Measurements from ENCODE around the gene DNAH2. TPM values are rescaled to one million over a fixed set of nuclear protein-coding genes. Genes with fewer than 3 reads are reported as not detected.

DNAH2 gene
- polyA plus RNA-seq, 1 donor from 2014 or later = 2.0 TPM

GRCh38 chr17:7700510-7700909 is 17.0 kb upstream of the DNAH2 start:
- no peaks in the 10 kb centered on the region for H3K9me2 ChIP-seq (ENCODE audit: insufficient read depth, low read length)
- H3K9me3 ChIP-seq (ENCODE audit: low read length) = no peaks in the 10 kb centered on the region
- no peak overlapping the region for H3K27ac ChIP-seq (ENCODE audit: low read length)
- H3K27me3 ChIP-seq (ENCODE audit: insufficient read depth, low read depth, low read length) = no peaks in the 10 kb centered on the region
- no peaks in the 10 kb centered on the region for H4K20me1 ChIP-seq (ENCODE audit: insufficient read depth)
- no peak overlapping the region for H3K4me2 ChIP-seq (ENCODE audit: low read length)
- H3K9ac ChIP-seq (ENCODE audit: low read length) = no peak overlapping the region
- peaks cover 6% of the 10 kb centered on the region for H3F3A ChIP-seq (ENCODE audit: insufficient read depth, low read length, poor library complexity, severe bottlenecking)
- no peak overlapping the region for H3K4me3 ChIP-seq (ENCODE audit: low read length)
- TF ChIP-seq, protein P1, sequence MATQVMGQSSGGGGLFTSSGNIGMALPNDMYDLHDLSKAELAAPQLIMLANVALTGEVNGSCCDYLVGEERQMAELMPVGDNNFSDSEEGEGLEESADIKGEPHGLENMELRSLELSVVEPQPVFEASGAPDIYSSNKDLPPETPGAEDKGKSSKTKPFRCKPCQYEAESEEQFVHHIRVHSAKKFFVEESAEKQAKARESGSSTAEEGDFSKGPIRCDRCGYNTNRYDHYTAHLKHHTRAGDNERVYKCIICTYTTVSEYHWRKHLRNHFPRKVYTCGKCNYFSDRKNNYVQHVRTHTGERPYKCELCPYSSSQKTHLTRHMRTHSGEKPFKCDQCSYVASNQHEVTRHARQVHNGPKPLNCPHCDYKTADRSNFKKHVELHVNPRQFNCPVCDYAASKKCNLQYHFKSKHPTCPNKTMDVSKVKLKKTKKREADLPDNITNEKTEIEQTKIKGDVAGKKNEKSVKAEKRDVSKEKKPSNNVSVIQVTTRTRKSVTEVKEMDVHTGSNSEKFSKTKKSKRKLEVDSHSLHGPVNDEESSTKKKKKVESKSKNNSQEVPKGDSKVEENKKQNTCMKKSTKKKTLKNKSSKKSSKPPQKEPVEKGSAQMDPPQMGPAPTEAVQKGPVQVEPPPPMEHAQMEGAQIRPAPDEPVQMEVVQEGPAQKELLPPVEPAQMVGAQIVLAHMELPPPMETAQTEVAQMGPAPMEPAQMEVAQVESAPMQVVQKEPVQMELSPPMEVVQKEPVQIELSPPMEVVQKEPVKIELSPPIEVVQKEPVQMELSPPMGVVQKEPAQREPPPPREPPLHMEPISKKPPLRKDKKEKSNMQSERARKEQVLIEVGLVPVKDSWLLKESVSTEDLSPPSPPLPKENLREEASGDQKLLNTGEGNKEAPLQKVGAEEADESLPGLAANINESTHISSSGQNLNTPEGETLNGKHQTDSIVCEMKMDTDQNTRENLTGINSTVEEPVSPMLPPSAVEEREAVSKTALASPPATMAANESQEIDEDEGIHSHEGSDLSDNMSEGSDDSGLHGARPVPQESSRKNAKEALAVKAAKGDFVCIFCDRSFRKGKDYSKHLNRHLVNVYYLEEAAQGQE (IDR thresholded peaks at IDR 0.05; ENCODE audit: borderline replicate concordance) = no peak
- TF ChIP-seq TAF1 (IDR thresholded peaks at IDR 0.05; ENCODE audit: low read depth) (no peak), EP300 (conservative IDR thresholded peaks at IDR 0.05; ENCODE audit: poor library complexity, severe bottlenecking) (no peak)
- H3K36me3 ChIP-seq (ENCODE audit: insufficient read depth, low read length) = no peaks in the 10 kb centered on the region
- H3K79me2 ChIP-seq (replicated peaks; ENCODE audit: insufficient read depth, low read length) = peaks cover 4% of the 10 kb centered on the region
- H2AFZ ChIP-seq (ENCODE audit: low read depth, low read length) = no peak overlapping the region

DNA sequence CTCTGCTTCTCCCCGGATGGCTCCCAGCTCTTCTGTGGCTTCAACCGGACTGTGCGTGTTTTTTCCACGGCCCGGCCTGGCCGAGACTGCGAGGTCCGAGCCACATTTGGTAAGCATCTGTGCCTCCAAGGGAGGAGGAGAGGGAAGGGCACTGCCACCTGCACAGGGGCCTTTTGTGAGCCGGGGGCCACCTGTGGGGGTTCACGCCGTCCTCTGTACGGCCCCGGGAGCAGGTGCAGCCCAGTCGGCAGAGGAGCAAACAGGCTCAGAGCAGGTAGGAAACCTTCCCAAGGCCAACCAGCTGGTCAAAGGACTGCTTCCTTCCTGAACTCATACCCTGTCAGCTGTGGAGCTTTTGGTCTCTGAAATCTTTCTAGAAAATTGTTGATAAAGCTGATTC is 15.9 kb upstream of the DNAH2 start:
- Histone ChIP-seq H3K4me2 (ENCODE audit: low read length) (no peak overlapping the region), H3K9ac (ENCODE audit: low read length) (no peak overlapping the region), H3K27ac (ENCODE audit: low read length) (no peak overlapping the region), H3F3A (ENCODE audit: insufficient read depth, low read length, poor library complexity, severe bottlenecking) (peaks cover 6% of the 10 kb centered on the region), H3K27me3 (ENCODE audit: insufficient read depth, low read depth, low read length) (no peaks in the 10 kb centered on the region), H3K9me3 (ENCODE audit: low read length) (no peaks in the 10 kb centered on the region), H4K20me1 (ENCODE audit: insufficient read depth) (peaks cover 3% of the 10 kb centered on the region), H3K4me3 (ENCODE audit: low read length) (no peak overlapping the region), H2AFZ (ENCODE audit: low read depth, low read length) (no peak overlapping the region), H3K36me3 (ENCODE audit: insufficient read depth, low read length) (no peaks in the 10 kb centered on the region), H3K9me2 (ENCODE audit: insufficient read depth, low read length) (no peaks in the 10 kb centered on the region), H3K79me2 (replicated peaks; ENCODE audit: insufficient read depth, low read length) (peaks cover 16% of the 10 kb centered on the region)
- TF ChIP-seq, protein P2, sequence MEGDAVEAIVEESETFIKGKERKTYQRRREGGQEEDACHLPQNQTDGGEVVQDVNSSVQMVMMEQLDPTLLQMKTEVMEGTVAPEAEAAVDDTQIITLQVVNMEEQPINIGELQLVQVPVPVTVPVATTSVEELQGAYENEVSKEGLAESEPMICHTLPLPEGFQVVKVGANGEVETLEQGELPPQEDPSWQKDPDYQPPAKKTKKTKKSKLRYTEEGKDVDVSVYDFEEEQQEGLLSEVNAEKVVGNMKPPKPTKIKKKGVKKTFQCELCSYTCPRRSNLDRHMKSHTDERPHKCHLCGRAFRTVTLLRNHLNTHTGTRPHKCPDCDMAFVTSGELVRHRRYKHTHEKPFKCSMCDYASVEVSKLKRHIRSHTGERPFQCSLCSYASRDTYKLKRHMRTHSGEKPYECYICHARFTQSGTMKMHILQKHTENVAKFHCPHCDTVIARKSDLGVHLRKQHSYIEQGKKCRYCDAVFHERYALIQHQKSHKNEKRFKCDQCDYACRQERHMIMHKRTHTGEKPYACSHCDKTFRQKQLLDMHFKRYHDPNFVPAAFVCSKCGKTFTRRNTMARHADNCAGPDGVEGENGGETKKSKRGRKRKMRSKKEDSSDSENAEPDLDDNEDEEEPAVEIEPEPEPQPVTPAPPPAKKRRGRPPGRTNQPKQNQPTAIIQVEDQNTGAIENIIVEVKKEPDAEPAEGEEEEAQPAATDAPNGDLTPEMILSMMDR (IDR thresholded peaks at IDR 0.05; ENCODE audit: poor library complexity, severe bottlenecking) = no peak
- TF ChIP-seq SMC3 (conservative IDR thresholded peaks at IDR 0.05; ENCODE audit: poor library complexity) (no peak), MXI1 (conservative IDR thresholded peaks at IDR 0.05; ENCODE audit: poor library complexity, severe bottlenecking) (no peak), POLR2AphosphoS5 (IDR thresholded peaks at IDR 0.05) (no peak), TAF1 (IDR thresholded peaks at IDR 0.05; ENCODE audit: low read depth) (no peak)

GRCh38 chr17:7702776-7703175 is 14.8 kb upstream of the DNAH2 start:
- Histone ChIP-seq H3K9me2 (ENCODE audit: insufficient read depth, low read length) (no peaks in the 10 kb centered on the region), H3K27ac (ENCODE audit: low read length) (peak overlapping the region; percentile 95), H3K4me2 (ENCODE audit: low read length) (no peak overlapping the region), H2AFZ (ENCODE audit: low read depth, low read length) (no peak overlapping the region), H3K9me3 (ENCODE audit: low read length) (no peaks in the 10 kb centered on the region), H3K27me3 (ENCODE audit: insufficient read depth, low read depth, low read length) (no peaks in the 10 kb centered on the region), H3K36me3 (ENCODE audit: insufficient read depth, low read length) (no peaks in the 10 kb centered on the region), H3F3A (ENCODE audit: insufficient read depth, low read length, poor library complexity, severe bottlenecking) (peaks cover 6% of the 10 kb centered on the region), H3K79me2 (replicated peaks; ENCODE audit: insufficient read depth, low read length) (peaks cover 27% of the 10 kb centered on the region), H3K4me3 (ENCODE audit: low read length) (peak overlapping the region; percentile 98), H3K9ac (ENCODE audit: low read length) (peak overlapping the region; percentile 93), H4K20me1 (ENCODE audit: insufficient read depth) (peaks cover 3% of the 10 kb centered on the region)
- TF ChIP-seq POLR2AphosphoS5 (IDR thresholded peaks at IDR 0.05) (no peak), SMC3 (conservative IDR thresholded peaks at IDR 0.05; ENCODE audit: poor library complexity) (no peak), RAD21 (conservative IDR thresholded peaks at IDR 0.05) (no peak), EZH2 (IDR thresholded peaks at IDR 0.05; ENCODE audit: borderline replicate concordance, insufficient read depth, low read length, poor library complexity, severe bottlenecking) (no peak), TAF1 (IDR thresholded peaks at IDR 0.05; ENCODE audit: low read depth) (no peak), EP300 (conservative IDR thresholded peaks at IDR 0.05; ENCODE audit: poor library complexity, severe bottlenecking) (no peak), MXI1 (conservative IDR thresholded peaks at IDR 0.05; ENCODE audit: poor library complexity, severe bottlenecking) (no peak)
- TF ChIP-seq, protein P1 (IDR thresholded peaks at IDR 0.05; ENCODE audit: borderline replicate concordance) = no peak
- TF ChIP-seq, protein P2 (IDR thresholded peaks at IDR 0.05; ENCODE audit: poor library complexity, severe bottlenecking) = no peak
